A549 (cell line): ENCODE results near the gene PLLP. TPM values are rescaled to one million over a fixed set of nuclear protein-coding genes. Genes with fewer than 3 reads are reported as not detected.

Experiments
- ATAC-seq, 2 experiments: fragments of 200-7000 bp in 1 of 2; fragments of >200 bp in 1 of 2; cut with Nextera tagmentation in 1 of 2; cut with Tn5 transposase in 1 of 2; 3 replicates each; pipeline versions ENCODE4 v1.8.0 to v1.9.1; 2018 to 2020; ENCODE audit warnings: mild to moderate bottlenecking in 1 of 2, moderate library complexity in 1 of 2
- CTCF ChIA-PET: fragments of 300-600 bp; sonication (Branson Sonifier 250); formaldehyde crosslinking; extraction: SDS; loops from one replicate; lab custom pipeline; 2021; ENCODE audit warnings: antibody characterized with exemption, inconsistent platforms; lab: Yijun Ruan, JAX
- POLR2A ChIA-PET: fragments of 350-600 bp; formaldehyde crosslinking; extraction: SDS; loops from one replicate; lab custom pipeline; 2021; ENCODE audit warnings: antibody characterized with exemption, inconsistent platforms; lab: Yijun Ruan, JAX
- DNase-seq, 2 experiments: peaks; one replicate each; pipeline versions ENCODE4 v3.0.0 to v3.0.0-alpha.2; 2011 to 2016; ENCODE audit warnings: low read depth in 1 of 2, low spot score in 1 of 2
- FAIRE-seq: peaks from 2 replicates; lab custom pipeline; 2011; peaks lifted over from hg19 to GRCh38; lab: Jason Lieb, UNC
- H3K27ac ChIP-seq, 2 experiments: fragments of >200 bp; sonication (Bioruptor Twin); formaldehyde crosslinking; 3 replicates each; pipeline ENCODE4 v1.5.1; 2016 to 2017
- H3K4me1 ChIP-seq: fragments of >200 bp; sonication (Bioruptor Twin); formaldehyde crosslinking; 3 replicates; pipeline ENCODE4 v1.6.1; 2016
- H3K4me2 ChIP-seq: fragments of >200 bp; sonication (Bioruptor Twin); formaldehyde crosslinking; 3 replicates; pipeline ENCODE4 v1.6.1; 2016
- H3K4me3 ChIP-seq: fragments of >200 bp; sonication (Bioruptor Twin); formaldehyde crosslinking; 3 replicates; pipeline ENCODE4 v1.5.1; 2016
- H3K9me3 ChIP-seq: fragments of >200 bp; sonication (Bioruptor Twin); formaldehyde crosslinking; 3 replicates; pipeline ENCODE4 v1.6.1; 2016
- CBX8 ChIP-seq: fragments of 200-600 bp; sonication (generic); IDR thresholded peaks from 2 replicates; pipeline ENCODE4 v1.6.1; 2016
- CEBPB ChIP-seq, 2 experiments: fragments of >200 bp in 1 of 2; sonication (Bioruptor Twin) in 1 of 2; formaldehyde crosslinking in 1 of 2; IDR thresholded peaks; 2 replicates each; pipeline ENCODE4 v1.6.1; 2012 to 2016
- CHD2 ChIP-seq: fragments of 150-350 bp; IDR thresholded peaks from 2 replicates; pipeline ENCODE4 v1.6.1; 2014; ENCODE audit warnings: low read length; ENCODE audit not compliant: partially characterized antibody
- EHF ChIP-seq: fragments of 250-450 bp; sonication (Bioruptor Pico); IDR thresholded peaks from 2 replicates; pipeline ENCODE4 v1.5.0; 2020; ENCODE audit warnings: mild to moderate bottlenecking
- EP300 ChIP-seq, 2 experiments: fragments of >200 bp; sonication (Bioruptor Twin); formaldehyde crosslinking; IDR thresholded peaks; 2 replicates in 1 of 2; 3 replicates in 1 of 2; pipeline ENCODE4 v1.6.1; 2016 to 2017
- ESRRA ChIP-seq: fragments of 150-350 bp; IDR thresholded peaks from 2 replicates; pipeline ENCODE4 v1.6.1; 2014; ENCODE audit warnings: mild to moderate bottlenecking, low read length, borderline replicate concordance
- FOSB ChIP-seq: fragments of 250-450 bp; sonication (Bioruptor Pico); IDR thresholded peaks from 2 replicates; pipeline ENCODE4 v1.5.0; 2020; ENCODE audit warnings: mild to moderate bottlenecking, moderate library complexity
- FOSL2 ChIP-seq, 2 experiments: fragments of 450-650 bp in 1 of 2; fragments of >200 bp in 1 of 2; sonication (Bioruptor Twin) in 1 of 2; formaldehyde crosslinking; IDR thresholded peaks; 2 replicates each; pipeline versions ENCODE4 v1.5.0 to v1.6.1; 2016 to 2020; ENCODE audit warnings: mild to moderate bottlenecking in 1 of 2, moderate library complexity in 1 of 2
- HEYL ChIP-seq: fragments of 250-450 bp; sonication (Bioruptor Pico); IDR thresholded peaks from 2 replicates; pipeline ENCODE4 v1.8.0; 2021; ENCODE audit warnings: mild to moderate bottlenecking, moderate library complexity
- HOXA7 ChIP-seq: fragments of 250-450 bp; sonication (Bioruptor Pico); IDR thresholded peaks from 2 replicates; pipeline ENCODE4 v1.5.0; 2020; ENCODE audit warnings: mild to moderate bottlenecking, moderate library complexity
- HOXB5 ChIP-seq: fragments of 250-450 bp; sonication (Bioruptor Pico); IDR thresholded peaks from 2 replicates; pipeline ENCODE4 v1.5.0; 2020; ENCODE audit warnings: mild to moderate bottlenecking, moderate library complexity
- JUN ChIP-seq, 2 experiments: fragments of >200 bp; sonication (Bioruptor Twin); formaldehyde crosslinking; IDR thresholded peaks; 2 replicates in 1 of 2; 3 replicates in 1 of 2; pipeline ENCODE4 v1.6.1; 2016 to 2017
- MAZ ChIP-seq: fragments of 150-350 bp; IDR thresholded peaks from 2 replicates; pipeline ENCODE4 v1.6.1; 2014; ENCODE audit warnings: antibody characterized with exemption, low read depth, low read length, borderline replicate concordance
- MYC ChIP-seq: IDR thresholded peaks from 2 replicates; pipeline ENCODE4 v1.6.1; 2012; ENCODE audit warnings: mild to moderate bottlenecking, inconsistent platforms, low read length, improper control_type of control experiment, borderline replicate concordance
- NFE2L2 ChIP-seq: fragments of 150-350 bp; conservative IDR thresholded peaks from 2 replicates; pipeline ENCODE4 v1.6.1; 2014; ENCODE audit warnings: low read length
- NR3C1 ChIP-seq: fragments of >200 bp; sonication (Bioruptor Twin); formaldehyde crosslinking; IDR thresholded peaks from 3 replicates; pipeline ENCODE4 v1.6.1; 2017
- POLR2A ChIP-seq: IDR thresholded peaks from 2 replicates; pipeline ENCODE4 v1.6.1; 2012; ENCODE audit warnings: mild to moderate bottlenecking, low read length
- POLR2AphosphoS2 ChIP-seq: conservative IDR thresholded peaks from 2 replicates; pipeline ENCODE4 v1.6.1; 2012; ENCODE audit warnings: low read length, improper control_type of control experiment, inconsistent platforms
- RARB ChIP-seq: fragments of 250-450 bp; sonication (Bioruptor Pico); IDR thresholded peaks from 2 replicates; pipeline ENCODE4 v1.8.0; 2021; ENCODE audit warnings: mild to moderate bottlenecking, moderate library complexity
- RFX5 ChIP-seq: fragments of 450-650 bp; IDR thresholded peaks from 2 replicates; pipeline ENCODE4 v1.7.1; 2014; ENCODE audit warnings: antibody characterized with exemption, mild to moderate bottlenecking, moderate library complexity
- RNF2 ChIP-seq: fragments of 200-600 bp; sonication (generic); IDR thresholded peaks from 2 replicates; pipeline ENCODE4 v1.6.1; 2016; ENCODE audit warnings: low read depth, mild to moderate bottlenecking, antibody characterized with exemption, moderate library complexity, borderline replicate concordance
- SMC3 ChIP-seq: fragments of >200 bp; sonication (Bioruptor Twin); formaldehyde crosslinking; IDR thresholded peaks from 3 replicates; pipeline ENCODE4 v1.6.1; 2018; ENCODE audit warnings: inconsistent platforms
- TP53 ChIP-seq: fragments of 250-450 bp; sonication (Bioruptor Pico); IDR thresholded peaks from 2 replicates; pipeline ENCODE4 v1.5.0; 2021; ENCODE audit warnings: mild to moderate bottlenecking, moderate library complexity
- ZSCAN20 ChIP-seq: fragments of 250-450 bp; sonication (Bioruptor Pico); IDR thresholded peaks from 2 replicates; pipeline ENCODE4 v1.8.0; 2022; ENCODE audit warnings: mild to moderate bottlenecking, moderate library complexity
- WGBS: methylation state at CpG from one replicate; pipeline ENCODE4 v1.1.6; 2017; ENCODE audit errors: missing lambda C conversion rate; 5-methylcytosine and 5-hydroxymethylcytosine counted together
- polyA plus RNA-seq, 4 experiments: library from polyadenylated mRNA; depleted of rRNA in 3 of 4; stranded (reverse); fragments of >200 nt; fragmentation: RNase III in 1 of 4; extraction: RNeasy Plus Mini Kit Qiagen cat#74134 plus additional on column Dnase treatment in 1 of 4; gene quantifications; 2 replicates in 3 of 4; 3 replicates in 1 of 4; pipeline ENCODE4 v1.2.3, GENCODE V29; 2011 to 2017
- TF ChIP-seq, protein P1 (sequence below): fragments of 450-650 bp; IDR thresholded peaks from 2 replicates; pipeline ENCODE4 v1.6.1; 2014; ENCODE audit warnings: antibody characterized with exemption
- TF ChIP-seq, protein P2 (sequence below): fragments of 250-450 bp; sonication (Bioruptor Pico); IDR thresholded peaks from 2 replicates; pipeline ENCODE4 v1.5.0; 2020; ENCODE audit warnings: low read depth, mild to moderate bottlenecking, moderate library complexity
- TF ChIP-seq, protein P3 (sequence below): IDR thresholded peaks from 2 replicates; pipeline ENCODE4 v1.6.1; 2012; ENCODE audit warnings: low read depth, borderline replicate concordance
- TF ChIP-seq, protein P4 (sequence below): IDR thresholded peaks from 2 replicates; pipeline ENCODE4 v1.6.1; 2012
- TF ChIP-seq, protein P5 (sequence below): fragments of 150-350 bp; IDR thresholded peaks from 2 replicates; pipeline ENCODE4 v1.6.1; 2014; ENCODE audit warnings: low read depth, mild to moderate bottlenecking, low read length
- TF ChIP-seq, protein P6 (sequence below): fragments of 250-450 bp; sonication (Bioruptor Pico); IDR thresholded peaks from 2 replicates; pipeline ENCODE4 v1.5.0; 2021; ENCODE audit warnings: mild to moderate bottlenecking, moderate library complexity, borderline replicate concordance

Gene PLLP
- polyA plus RNA-seq, 2 of the 4 experiments (the other 2 are of a cell fraction) = 1.8 to 3.3 TPM

DNA sequence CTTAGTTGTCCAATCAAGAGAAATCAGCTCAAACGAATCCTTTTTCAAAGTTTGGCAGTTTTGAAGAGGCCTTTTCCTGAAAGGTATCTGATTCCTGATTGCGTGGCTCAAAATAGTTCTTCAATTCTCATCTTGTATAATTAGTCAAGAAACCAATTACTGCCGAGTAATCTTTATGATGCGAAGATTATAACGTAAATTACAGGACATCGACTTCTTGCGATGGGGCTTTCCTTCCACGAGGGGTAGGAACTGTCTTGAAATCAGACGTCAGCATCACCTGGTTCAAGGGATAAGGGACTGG is 40.1 kb downstream of the PLLP start:
- FAIRE-seq (no peak), ATAC-seq (peak; percentile 72 to 73), DNase-seq (no peak)
- ChIA-PET CTCF (interaction anchor here (1.6 to 1.9 kb wide), 2 partner anchors 56 to 173 kb away, joined by 8 to 9 read pairs; no protein-coding TSS in a partner anchor), POLR2A (interaction anchor here (0.7 to 2.2 kb wide), 10 partner anchors 9 to 58 kb away, joined by 3 to 11 read pairs (median 5); partner anchors contain the start of genes PSME3IP1 and RSPRY1)
- WGBS = 14% methylated on average over 9 of the region's 9 CpGs
- Histone ChIP-seq H3K4me2 (peak overlapping the region; percentile 79), H3K4me3 (peak overlapping the region; percentile 46), H3K27ac (peak overlapping the region; percentile 80 to 98), H3K9me3 (no peaks in the 10 kb centered on the region), H3K4me1 (peaks cover 11% of the 10 kb centered on the region)
- TF ChIP-seq ZSCAN20 (CRISPR knock-in tag) (no peak), HOXA7 (CRISPR knock-in tag) (0 out of 2 replicates have a peak, but pooled peaks have one; percentile 72), MYC (0 out of 2 replicates have a peak, but pooled peaks have one; percentile 12)
- TF ChIP-seq, protein P1, sequence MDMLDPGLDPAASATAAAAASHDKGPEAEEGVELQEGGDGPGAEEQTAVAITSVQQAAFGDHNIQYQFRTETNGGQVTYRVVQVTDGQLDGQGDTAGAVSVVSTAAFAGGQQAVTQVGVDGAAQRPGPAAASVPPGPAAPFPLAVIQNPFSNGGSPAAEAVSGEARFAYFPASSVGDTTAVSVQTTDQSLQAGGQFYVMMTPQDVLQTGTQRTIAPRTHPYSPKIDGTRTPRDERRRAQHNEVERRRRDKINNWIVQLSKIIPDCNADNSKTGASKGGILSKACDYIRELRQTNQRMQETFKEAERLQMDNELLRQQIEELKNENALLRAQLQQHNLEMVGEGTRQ = peak; percentile 55

DNA sequence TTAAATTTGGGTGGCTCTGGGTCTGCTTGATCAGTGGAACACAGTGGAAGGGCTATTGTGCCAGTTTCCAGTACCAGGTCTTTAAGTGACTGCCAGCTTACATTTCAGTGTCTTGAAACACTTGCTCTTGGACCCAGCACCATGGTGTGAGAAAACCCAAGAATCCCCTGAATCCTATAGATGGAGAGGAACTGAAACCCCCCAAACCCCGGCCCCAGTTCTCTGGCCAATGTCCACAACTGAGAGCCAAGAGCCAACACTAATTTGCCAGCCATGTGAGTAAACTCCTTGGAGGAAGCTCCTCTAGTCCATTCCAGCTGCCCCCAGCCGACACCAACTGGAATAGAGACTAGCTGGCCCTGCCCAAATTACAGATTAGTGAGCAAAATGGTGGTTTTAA is 41.8 kb downstream of the PLLP start:
- Histone ChIP-seq H3K4me3 (no peak overlapping the region), H3K27ac (no peak overlapping the region), H3K4me2 (no peak overlapping the region), H3K9me3 (no peaks in the 10 kb centered on the region)
- FAIRE-seq (no peak), ATAC-seq (no peak), DNase-seq (no peak)
- 91% methylated on average over 2 of the region's 2 CpGs for WGBS
- POLR2A ChIA-PET = no interaction called here
- TF ChIP-seq MAZ (no peak), NR3C1 (no peak), RNF2 (no peak), ESRRA (no peak), HOXB5 (CRISPR knock-in tag) (no peak), EHF (CRISPR knock-in tag) (no peak), JUN (IDR thresholded peaks at IDR 0.05) (no peak), POLR2AphosphoS2 (no peak), TP53 (no peak), HEYL (CRISPR knock-in tag) (no peak), SMC3 (no peak), POLR2A (no peak), RFX5 (no peak), CEBPB (IDR thresholded peaks at IDR 0.05) (no peak), NFE2L2 (no peak), FOSL2 (IDR thresholded peaks at IDR 0.05) (no peak), FOSL2 (CRISPR knock-in tag; IDR thresholded peaks at IDR 0.05) (no peak), CHD2 (no peak)
- TF ChIP-seq, all 56 proteins: peak for 0
- H3K4me1 ChIP-seq = peaks cover 11% of the 10 kb centered on the region
- CTCF ChIA-PET = interaction anchor here (1.1 kb wide), 1 partner anchor 57 kb away, joined by 4 read pairs; no protein-coding TSS in a partner anchor

DNA sequence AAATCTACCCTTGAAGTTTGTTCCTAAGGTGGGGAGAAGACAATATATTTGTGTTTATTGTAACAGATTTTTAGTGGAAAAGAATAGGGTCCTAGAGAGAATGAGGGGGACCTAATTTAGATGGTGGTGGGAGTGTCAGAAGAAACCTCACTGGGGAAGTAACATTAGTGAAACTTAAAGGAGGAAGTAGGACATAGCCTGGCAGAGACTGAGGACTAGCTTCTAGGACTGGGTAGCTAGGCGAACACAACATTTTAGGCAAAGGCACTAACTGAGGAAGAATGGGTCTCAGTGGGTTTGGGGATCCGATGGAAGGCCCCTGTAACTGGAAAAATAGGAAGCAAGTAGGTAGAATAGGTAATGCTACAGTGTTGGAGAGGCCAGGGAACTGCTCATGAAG is 43.6 kb downstream of the PLLP start:
- no peak overlapping the region for H3K27ac ChIP-seq
- no peak overlapping the region for H3K4me3 ChIP-seq
- peaks cover 6% of the 10 kb centered on the region for H3K4me1 ChIP-seq
- WGBS = 92% methylated on average over 2 of the region's 2 CpGs
- no peak for DNase-seq
- ATAC-seq = no peak
- ChIA-PET CTCF (interaction anchor here (0.8 to 2.0 kb wide), 4 partner anchors 9 to 178 kb away, joined by 3 to 6 read pairs (median 4); no protein-coding TSS in a partner anchor), POLR2A (no interaction called here)
- no peak overlapping the region for H3K4me2 ChIP-seq
- H3K9me3 ChIP-seq = no peaks in the 10 kb centered on the region
- FAIRE-seq = no peak
- TF ChIP-seq CBX8 (no peak), POLR2A (no peak), CHD2 (no peak), FOSB (no peak), RARB (CRISPR knock-in tag) (no peak), ZSCAN20 (CRISPR knock-in tag) (no peak), POLR2AphosphoS2 (no peak), JUN (IDR thresholded peaks at IDR 0.05) (no peak), EP300 (IDR thresholded peaks at IDR 0.05) (no peak)
- TF ChIP-seq, protein P2, sequence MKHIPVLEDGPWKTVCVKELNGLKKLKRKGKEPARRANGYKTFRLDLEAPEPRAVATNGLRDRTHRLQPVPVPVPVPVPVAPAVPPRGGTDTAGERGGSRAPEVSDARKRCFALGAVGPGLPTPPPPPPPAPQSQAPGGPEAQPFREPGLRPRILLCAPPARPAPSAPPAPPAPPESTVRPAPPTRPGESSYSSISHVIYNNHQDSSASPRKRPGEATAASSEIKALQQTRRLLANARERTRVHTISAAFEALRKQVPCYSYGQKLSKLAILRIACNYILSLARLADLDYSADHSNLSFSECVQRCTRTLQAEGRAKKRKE (CRISPR knock-in tag) = no peak
- TF ChIP-seq, protein P3, sequence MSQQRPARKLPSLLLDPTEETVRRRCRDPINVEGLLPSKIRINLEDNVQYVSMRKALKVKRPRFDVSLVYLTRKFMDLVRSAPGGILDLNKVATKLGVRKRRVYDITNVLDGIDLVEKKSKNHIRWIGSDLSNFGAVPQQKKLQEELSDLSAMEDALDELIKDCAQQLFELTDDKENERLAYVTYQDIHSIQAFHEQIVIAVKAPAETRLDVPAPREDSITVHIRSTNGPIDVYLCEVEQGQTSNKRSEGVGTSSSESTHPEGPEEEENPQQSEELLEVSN = no peak
- TF ChIP-seq, protein P4, sequence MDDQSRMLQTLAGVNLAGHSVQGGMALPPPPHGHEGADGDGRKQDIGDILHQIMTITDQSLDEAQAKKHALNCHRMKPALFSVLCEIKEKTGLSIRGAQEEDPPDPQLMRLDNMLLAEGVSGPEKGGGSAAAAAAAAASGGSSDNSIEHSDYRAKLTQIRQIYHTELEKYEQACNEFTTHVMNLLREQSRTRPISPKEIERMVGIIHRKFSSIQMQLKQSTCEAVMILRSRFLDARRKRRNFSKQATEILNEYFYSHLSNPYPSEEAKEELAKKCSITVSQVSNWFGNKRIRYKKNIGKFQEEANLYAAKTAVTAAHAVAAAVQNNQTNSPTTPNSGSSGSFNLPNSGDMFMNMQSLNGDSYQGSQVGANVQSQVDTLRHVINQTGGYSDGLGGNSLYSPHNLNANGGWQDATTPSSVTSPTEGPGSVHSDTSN = no peak
- TF ChIP-seq, protein P5, sequence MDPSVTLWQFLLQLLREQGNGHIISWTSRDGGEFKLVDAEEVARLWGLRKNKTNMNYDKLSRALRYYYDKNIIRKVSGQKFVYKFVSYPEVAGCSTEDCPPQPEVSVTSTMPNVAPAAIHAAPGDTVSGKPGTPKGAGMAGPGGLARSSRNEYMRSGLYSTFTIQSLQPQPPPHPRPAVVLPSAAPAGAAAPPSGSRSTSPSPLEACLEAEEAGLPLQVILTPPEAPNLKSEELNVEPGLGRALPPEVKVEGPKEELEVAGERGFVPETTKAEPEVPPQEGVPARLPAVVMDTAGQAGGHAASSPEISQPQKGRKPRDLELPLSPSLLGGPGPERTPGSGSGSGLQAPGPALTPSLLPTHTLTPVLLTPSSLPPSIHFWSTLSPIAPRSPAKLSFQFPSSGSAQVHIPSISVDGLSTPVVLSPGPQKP = no peak
- TF ChIP-seq, protein P6, sequence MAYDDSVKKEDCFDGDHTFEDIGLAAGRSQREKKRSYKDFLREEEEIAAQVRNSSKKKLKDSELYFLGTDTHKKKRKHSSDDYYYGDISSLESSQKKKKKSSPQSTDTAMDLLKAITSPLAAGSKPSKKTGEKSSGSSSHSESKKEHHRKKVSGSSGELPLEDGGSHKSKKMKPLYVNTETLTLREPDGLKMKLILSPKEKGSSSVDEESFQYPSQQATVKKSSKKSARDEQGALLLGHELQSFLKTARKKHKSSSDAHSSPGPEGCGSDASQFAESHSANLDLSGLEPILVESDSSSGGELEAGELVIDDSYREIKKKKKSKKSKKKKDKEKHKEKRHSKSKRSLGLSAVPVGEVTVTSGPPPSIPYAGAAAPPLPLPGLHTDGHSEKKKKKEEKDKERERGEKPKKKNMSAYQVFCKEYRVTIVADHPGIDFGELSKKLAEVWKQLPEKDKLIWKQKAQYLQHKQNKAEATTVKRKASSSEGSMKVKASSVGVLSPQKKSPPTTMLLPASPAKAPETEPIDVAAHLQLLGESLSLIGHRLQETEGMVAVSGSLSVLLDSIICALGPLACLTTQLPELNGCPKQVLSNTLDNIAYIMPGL = no peak
